Measurements from ENCODE around the gene WRNIP1.

Gene WRNIP1

DNA sequence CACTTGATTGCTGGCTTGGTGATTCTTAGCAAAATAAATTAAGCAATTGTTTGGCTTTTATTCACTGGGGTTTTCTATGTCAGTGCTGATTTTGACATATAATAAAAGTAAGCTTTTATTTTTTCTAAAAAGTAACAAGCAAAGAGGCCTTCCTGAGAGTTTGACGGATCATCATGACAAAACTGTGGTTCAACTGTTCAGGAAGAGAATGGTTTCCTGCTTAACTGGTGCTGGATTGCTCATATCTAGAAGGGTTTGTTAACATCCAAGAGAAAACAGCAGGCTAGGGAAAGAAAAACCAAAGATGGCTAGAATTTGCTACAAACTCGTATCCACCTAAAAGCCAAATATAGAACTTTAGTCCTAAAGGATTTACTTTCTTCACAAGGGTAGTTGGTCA is 55.2 kb downstream of the WRNIP1 start:
- H3K27ac Mint-ChIP-seq = no peak overlapping the region
- H3K4me3 Mint-ChIP-seq = no peak overlapping the region
- H3K27me3 Mint-ChIP-seq = peaks cover 4% of the 10 kb centered on the region
- peaks cover 30% of the 10 kb centered on the region for H3K4me1 Mint-ChIP-seq
- CTCF ChIA-PET = interaction anchor here (0.9 to 1.8 kb wide), 2 partner anchors 8 to 26 kb away, joined by 3 to 5 read pairs; no protein-coding TSS in a partner anchor
- H3K9me3 Mint-ChIP-seq = peaks cover 23% of the 10 kb centered on the region
- peaks cover 15% of the 10 kb centered on the region for H3K36me3 Mint-ChIP-seq
- no peak for DNase-seq

DNA sequence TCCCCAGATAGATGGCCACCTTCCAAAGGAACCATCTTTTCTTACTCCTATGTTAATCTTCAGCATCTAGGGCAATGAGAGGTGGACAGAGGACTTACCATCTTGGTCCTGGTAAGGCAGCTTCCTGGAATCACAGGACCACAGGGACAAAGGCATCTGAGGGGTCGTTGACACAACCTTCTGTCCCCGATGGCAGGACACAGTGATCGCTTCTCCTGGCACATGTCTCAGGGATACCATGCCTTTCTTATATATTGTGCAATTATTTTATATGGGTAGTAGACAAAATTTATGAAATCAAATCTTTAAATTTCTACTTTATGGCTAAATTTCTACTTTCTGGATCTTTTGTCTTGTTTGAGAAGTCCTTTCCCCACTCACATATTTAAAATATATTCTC is 56.4 kb downstream of the WRNIP1 start:
- CTCF ChIA-PET = no interaction called here
- no peak for DNase-seq
- no peaks in the 10 kb centered on the region for H3K27me3 Mint-ChIP-seq
- peaks cover 12% of the 10 kb centered on the region for H3K9me3 Mint-ChIP-seq
- no peak overlapping the region for H3K4me3 Mint-ChIP-seq
- no peak overlapping the region for H3K27ac Mint-ChIP-seq
- peaks cover 30% of the 10 kb centered on the region for H3K4me1 Mint-ChIP-seq
- H3K36me3 Mint-ChIP-seq = peaks cover 8% of the 10 kb centered on the region

DNA sequence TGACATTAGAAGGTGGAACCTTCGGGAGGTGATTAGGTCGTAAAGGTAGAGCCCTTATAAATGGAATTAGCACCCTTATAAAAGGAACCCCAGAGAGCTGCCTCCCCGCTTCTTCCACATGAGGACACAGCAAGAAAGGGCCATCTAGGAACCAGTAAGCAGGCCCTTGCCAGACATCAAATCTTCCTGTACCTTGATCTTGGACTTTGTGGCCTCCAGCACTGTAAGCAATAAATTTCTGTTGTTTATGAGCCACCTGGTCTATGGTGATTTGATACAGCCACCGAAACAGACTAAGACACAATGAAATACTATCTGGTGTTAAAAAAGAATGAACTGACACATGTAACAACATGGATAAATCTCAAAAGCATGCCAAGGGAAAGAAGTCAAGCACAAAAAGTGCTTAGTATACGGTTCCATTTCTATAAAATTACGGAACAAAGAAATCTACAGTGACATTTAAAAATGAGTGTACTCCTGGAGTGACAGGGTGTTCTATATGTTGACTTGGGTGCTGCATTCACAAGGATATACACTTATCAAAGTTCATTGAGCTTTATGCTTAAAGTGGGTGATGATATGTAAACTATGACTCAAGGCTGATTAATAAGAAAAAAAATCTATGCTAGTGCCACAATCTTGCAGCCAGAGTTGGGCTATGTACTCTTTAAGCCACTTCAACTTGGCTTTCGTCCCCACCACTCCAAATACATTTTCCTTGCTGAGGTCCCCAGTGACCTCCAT is 58.1 kb downstream of the WRNIP1 start:
- Mint-ChIP-seq H3K4me3 (no peak overlapping the region), H3K9me3 (no peaks in the 10 kb centered on the region), H3K36me3 (peaks cover 2% of the 10 kb centered on the region), H3K4me1 (peaks cover 22% of the 10 kb centered on the region), H3K27ac (no peak overlapping the region), H3K27me3 (no peaks in the 10 kb centered on the region)
- DNase-seq = no peak
- CTCF ChIA-PET = interaction anchor here (1.0 kb wide), 1 partner anchor 32 kb away, joined by 3 read pairs; no protein-coding TSS in a partner anchor

DNA sequence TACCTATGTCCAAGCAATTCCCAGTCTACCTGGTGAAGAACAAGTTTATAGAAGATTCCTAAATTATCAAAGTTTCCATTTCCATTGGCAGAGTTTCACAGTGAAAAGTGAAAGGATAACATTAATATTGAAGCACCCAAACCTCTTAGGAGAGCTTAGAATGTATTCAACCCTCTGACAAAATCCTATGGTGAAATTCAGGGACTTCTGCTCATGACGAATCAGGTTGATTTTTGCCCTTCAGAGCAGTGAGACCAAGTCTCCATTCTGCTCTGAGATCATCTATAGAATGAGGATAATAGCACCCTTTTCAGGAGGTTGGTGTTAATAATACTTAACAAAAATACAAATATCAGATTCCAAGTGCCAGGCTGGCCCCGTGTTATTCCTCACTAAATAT is 60.9 kb downstream of the WRNIP1 start:
- CTCF ChIA-PET = interaction anchor here (0.5 to 1.2 kb wide), 4 partner anchors 20 to 213 kb away, joined by 3 to 5 read pairs (median 3); no protein-coding TSS in a partner anchor
- Mint-ChIP-seq H3K4me3 (no peak overlapping the region), H3K9me3 (no peaks in the 10 kb centered on the region)

DNA sequence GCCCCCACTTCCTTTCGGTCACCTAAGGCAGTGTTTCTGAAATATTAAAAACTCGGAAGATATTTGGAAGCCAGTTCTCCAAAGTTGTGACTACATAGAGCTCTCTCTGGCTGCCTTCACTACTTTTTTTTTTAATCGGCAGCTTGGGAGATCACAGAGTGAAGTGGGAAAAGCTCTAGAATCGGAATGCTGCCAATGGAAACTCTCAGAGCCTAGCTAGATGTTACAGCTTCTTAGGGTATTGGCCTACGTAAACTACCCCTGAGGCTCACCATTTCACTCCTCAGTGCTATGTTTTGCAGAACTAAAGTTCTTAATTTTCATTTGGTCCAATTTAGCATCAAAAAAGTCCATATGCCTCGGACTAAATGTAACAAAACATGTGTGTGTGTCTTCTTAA is 61.9 kb downstream of the WRNIP1 start:
- H3K36me3 Mint-ChIP-seq = peaks cover 10% of the 10 kb centered on the region
- no peak for DNase-seq
- no peaks in the 10 kb centered on the region for H3K9me3 Mint-ChIP-seq
- CTCF ChIA-PET = interaction anchor here (0.7 to 0.9 kb wide), 2 partner anchors 36 to 161 kb away, joined by 3 read pairs; no protein-coding TSS in a partner anchor
- H3K4me1 Mint-ChIP-seq = no peaks in the 10 kb centered on the region
- no peak overlapping the region for H3K27ac Mint-ChIP-seq
- no peaks in the 10 kb centered on the region for H3K27me3 Mint-ChIP-seq
- no peak overlapping the region for H3K4me3 Mint-ChIP-seq

More for the DNA sequence above, 60.9 kb downstream of the WRNIP1 start:
- DNase-seq = no peak
- Mint-ChIP-seq H3K36me3 (peaks cover 4% of the 10 kb centered on the region), H3K4me1 (peaks cover 3% of the 10 kb centered on the region), H3K27ac (no peak overlapping the region), H3K27me3 (no peaks in the 10 kb centered on the region)

DNA sequence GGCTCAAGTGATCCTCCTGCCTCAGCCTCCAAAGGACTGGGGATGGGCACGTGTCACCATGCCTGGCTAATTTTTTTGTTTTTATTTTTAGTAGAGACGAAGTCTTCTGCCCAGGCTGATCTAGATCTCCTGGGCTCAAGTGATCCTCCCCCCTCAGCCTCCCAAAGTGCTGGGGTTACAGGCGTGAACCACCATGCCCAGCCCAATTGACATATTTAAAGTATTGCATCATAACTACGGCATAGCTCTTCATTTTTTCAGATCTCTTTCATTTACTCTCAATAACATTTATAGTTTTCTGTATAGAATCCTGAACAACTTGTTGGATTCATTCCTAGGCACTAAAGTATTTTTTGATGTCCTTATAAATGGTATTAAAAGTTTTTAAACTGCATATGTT is 63.4 kb downstream of the WRNIP1 start:
- CTCF ChIA-PET = interaction anchor here (0.9 to 1.1 kb wide), 3 partner anchors 8 to 38 kb away, joined by 3 read pairs; no protein-coding TSS in a partner anchor
- no peak for DNase-seq
- no peaks in the 10 kb centered on the region for H3K27me3 Mint-ChIP-seq
- peaks cover 23% of the 10 kb centered on the region for H3K36me3 Mint-ChIP-seq
- no peak overlapping the region for H3K4me3 Mint-ChIP-seq
- H3K4me1 Mint-ChIP-seq = no peaks in the 10 kb centered on the region
- no peaks in the 10 kb centered on the region for H3K9me3 Mint-ChIP-seq
- H3K27ac Mint-ChIP-seq = no peak overlapping the region

DNA sequence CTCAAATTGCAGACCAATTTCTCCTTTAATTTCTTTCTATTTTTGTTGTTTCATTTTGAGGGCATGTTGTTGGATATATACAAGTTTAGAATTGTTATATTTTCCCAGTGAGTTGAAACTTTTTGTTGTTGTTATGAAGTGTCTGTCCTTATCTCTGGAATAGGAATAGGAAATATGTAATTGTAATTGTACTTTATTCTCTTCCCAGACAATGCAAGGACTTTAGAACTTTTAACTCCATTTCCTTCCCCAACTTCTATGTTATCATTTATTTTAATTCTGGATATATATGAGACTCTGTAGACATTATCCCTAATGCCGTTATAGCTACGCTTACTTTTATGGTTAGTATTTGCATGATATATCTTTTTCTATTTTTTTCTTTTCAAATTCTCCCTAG is 64.1 kb downstream of the WRNIP1 start:
- no peak for DNase-seq
- H3K4me3 Mint-ChIP-seq = no peak overlapping the region
- no peaks in the 10 kb centered on the region for H3K27me3 Mint-ChIP-seq
- no peaks in the 10 kb centered on the region for H3K4me1 Mint-ChIP-seq
- H3K36me3 Mint-ChIP-seq = peaks cover 29% of the 10 kb centered on the region
- no peak overlapping the region for H3K27ac Mint-ChIP-seq
- CTCF ChIA-PET = interaction anchor here (0.9 to 1.1 kb wide), 4 partner anchors 9 to 39 kb away, joined by 3 read pairs; no protein-coding TSS in a partner anchor
- H3K9me3 Mint-ChIP-seq = no peaks in the 10 kb centered on the region

DNA sequence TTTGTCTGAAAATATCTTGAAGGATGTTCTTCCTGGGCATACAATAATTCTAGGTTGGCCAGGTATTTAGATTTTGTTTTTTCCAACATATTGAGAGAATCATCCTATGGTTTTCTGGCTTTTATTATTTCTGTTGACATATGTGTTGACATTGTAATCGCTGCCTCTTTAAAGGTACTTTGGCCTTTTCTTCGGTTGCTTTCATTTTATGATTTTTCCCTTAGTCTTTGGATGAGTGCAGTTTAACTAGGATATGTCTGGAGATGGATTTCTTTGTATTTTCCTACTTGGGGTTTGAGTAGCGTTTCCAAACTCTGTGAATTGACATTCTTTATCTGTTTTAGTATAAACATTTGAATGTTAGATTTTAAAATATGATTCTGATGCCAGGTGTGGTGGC is 65.0 kb downstream of the WRNIP1 start:
- H3K4me3 Mint-ChIP-seq = no peak overlapping the region
- peaks cover 2% of the 10 kb centered on the region for H3K4me1 Mint-ChIP-seq
- CTCF ChIA-PET = no interaction called here
- H3K27ac Mint-ChIP-seq = no peak overlapping the region
- no peaks in the 10 kb centered on the region for H3K27me3 Mint-ChIP-seq
- no peak for DNase-seq
- no peaks in the 10 kb centered on the region for H3K9me3 Mint-ChIP-seq
- peaks cover 38% of the 10 kb centered on the region for H3K36me3 Mint-ChIP-seq

DNA sequence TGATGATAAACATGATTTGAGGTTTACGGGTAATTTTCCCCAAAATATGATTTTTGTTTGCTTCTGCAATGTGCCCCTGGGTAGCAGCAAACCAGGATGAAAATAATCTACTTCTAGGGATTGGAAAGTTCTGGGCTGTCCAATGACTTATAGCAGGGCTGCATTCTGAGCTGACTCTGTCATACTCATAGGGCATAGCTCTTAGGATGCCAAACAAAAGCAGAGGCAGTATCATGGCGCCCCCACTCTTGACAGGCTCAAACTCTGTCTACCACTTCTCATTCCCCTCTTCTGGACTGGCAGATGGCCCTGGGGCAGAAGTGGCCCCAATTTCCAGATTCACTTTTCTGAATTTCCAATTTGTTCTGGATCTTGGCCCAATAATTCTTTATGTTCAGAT is 66.2 kb downstream of the WRNIP1 start:
- Mint-ChIP-seq H3K27ac (no peak overlapping the region), H3K4me3 (no peak overlapping the region), H3K9me3 (no peaks in the 10 kb centered on the region), H3K27me3 (no peaks in the 10 kb centered on the region), H3K36me3 (peaks cover 49% of the 10 kb centered on the region), H3K4me1 (peaks cover 2% of the 10 kb centered on the region)
- DNase-seq = no peak
- CTCF ChIA-PET = interaction anchor here (1.0 kb wide), 1 partner anchor 41 kb away, joined by 8 read pairs; no protein-coding TSS in a partner anchor

DNA sequence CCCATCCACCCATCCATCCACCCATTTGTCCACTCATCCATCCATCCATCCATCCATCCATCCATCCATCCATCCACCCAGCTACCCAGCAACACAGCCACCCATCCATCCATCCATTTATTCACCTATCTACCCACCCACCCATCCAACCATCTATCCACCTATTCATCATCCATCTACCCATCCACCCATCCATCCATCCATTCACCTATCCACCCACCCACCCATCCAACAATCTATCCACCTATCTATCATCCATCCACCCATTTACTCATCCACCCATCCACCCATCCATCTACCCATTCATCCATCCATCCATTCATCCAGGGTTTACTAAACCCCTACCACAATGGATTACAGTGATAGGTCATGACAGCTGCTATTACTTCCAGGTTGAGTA is 69.1 kb downstream of the WRNIP1 start:
- Mint-ChIP-seq H3K36me3 (peaks cover 69% of the 10 kb centered on the region), H3K9me3 (no peaks in the 10 kb centered on the region), H3K4me3 (no peak overlapping the region), H3K27me3 (no peaks in the 10 kb centered on the region), H3K27ac (no peak overlapping the region), H3K4me1 (peaks cover 10% of the 10 kb centered on the region)
- no peak for DNase-seq
- CTCF ChIA-PET = interaction anchor here (1.6 kb wide), 2 partner anchors 12 to 43 kb away, joined by 5 to 6 read pairs; no protein-coding TSS in a partner anchor

All from activated naive CD4-positive, alpha-beta T cell treated with anti-CD3 and anti-CD28 coated beads, Interleukin-2, amount 10 ng/mL, durations not matched to agents 7 days and 5 days (primary cell).